GM21576 (cell line): ENCODE results near the gene E4F1.
A peak's percentile ranks its signal among the peaks of the same experiment; 100 is the strongest.
"Not testable (repeated sequence)": the region's sequence is repeated elsewhere in the genome, so short reads cannot be mapped to it uniquely, and the experiment has no call there.

Experiments
- ATAC-seq: cut with Tn5 transposase; IDR thresholded peaks from one replicate; pipeline ENCODE4 v1.9.1; 2021; ENCODE audit warnings: mild to moderate bottlenecking, moderate library complexity; ENCODE audit not compliant: unreplicated experiment

Gene E4F1

DNA sequence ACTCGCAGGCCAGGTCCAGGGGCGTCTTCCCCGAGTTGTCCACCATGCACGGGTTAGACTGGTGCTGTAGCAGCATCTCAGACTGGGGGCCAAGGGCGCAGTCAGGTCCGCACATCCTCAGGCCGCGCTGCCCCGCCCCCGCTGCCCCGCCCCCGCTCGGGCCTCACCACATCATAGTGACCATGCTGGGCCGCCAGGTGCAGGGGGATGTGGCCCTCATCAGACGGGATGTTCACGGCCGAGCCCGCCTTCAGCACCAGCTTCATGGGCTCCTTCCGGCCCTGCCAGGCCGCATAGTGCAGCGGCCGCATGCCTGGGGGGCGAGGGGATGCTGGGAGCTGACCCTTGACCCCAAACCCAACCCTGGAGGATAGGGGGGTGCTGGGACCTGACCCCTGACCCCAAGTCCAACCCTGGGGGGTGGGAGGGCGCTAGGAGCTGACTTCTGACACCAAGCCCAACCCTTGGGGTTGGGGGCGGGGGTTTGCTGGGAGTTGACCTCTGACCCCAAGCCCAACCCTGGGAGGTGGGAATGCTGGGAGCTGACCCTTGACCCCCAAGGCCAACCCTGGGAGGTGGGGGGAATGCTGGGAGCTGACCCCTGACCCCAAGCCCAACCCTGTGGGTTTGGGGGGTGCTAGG lies 34.0 kb upstream of the E4F1 start:
- no peak for ATAC-seq

GRCh38 chr16:2190002-2190658 lies 33.3 kb upstream of the E4F1 start:
- ATAC-seq, result no peak

- ATAC-seq, result no peak
Observed at GRCh38 chr16:2190659-2191445, 32.5 kb upstream of the E4F1 start.

- no peak for ATAC-seq
Observed at GRCh38 chr16:2191446-2191706, 32.0 kb upstream of the E4F1 start.

DNA sequence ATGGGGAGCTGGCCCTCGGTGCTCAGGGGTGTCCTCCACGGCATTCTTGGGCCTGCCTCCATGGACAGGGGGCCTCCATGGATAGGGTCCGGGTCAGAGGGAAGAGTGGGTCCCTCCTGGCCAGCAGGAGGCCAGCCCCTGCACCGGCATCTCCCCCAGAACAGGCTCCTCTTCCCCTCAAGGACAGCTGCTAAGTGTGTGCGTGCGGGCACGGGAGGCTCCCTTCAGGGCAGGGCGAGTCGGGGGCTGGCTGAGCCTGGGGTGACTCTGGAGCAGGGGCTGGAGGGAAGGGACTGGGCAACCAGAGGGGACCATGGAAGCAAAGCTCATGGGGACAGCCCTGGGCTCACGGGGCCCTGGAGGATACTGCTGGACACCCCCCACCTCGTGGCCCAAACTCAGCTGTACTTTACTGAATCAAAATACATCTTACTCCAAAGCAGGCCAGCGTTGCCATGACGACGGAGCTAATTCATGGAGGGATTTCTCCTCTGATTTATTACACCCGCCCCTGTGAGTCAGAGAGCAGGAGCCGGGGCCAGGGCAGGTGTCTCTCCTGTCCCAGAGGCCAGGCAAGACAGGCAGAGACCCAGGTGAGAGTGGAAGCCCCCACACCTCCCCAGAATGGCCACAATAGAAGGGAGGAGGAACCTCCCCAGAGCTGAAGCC lies 29.1 kb upstream of the E4F1 start:
- ATAC-seq, result no peak

DNA sequence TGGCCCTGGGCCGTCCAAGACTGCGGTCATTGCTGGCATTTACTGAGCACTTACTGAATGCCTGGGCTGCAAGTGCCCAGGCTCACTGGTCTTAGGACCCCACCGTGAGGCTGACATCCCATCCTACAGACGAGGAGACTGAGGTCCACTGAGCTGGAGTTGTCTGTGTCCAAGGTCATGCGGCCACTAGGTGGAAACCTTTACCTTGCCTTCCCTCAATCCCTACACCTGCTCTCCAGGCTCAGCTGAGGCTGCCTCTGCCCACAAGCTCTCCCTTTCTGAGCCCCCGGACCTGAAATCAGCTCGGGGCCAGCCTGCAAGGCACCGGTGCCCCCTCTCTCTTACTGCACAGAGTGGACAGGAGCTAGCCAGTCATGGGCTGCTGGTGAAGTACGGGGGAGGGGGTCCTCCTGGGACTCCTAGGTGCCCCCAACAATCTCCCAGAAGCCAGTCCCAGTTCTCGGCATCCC lies 28.5 kb upstream of the E4F1 start:
- ATAC-seq, result no peak

DNA sequence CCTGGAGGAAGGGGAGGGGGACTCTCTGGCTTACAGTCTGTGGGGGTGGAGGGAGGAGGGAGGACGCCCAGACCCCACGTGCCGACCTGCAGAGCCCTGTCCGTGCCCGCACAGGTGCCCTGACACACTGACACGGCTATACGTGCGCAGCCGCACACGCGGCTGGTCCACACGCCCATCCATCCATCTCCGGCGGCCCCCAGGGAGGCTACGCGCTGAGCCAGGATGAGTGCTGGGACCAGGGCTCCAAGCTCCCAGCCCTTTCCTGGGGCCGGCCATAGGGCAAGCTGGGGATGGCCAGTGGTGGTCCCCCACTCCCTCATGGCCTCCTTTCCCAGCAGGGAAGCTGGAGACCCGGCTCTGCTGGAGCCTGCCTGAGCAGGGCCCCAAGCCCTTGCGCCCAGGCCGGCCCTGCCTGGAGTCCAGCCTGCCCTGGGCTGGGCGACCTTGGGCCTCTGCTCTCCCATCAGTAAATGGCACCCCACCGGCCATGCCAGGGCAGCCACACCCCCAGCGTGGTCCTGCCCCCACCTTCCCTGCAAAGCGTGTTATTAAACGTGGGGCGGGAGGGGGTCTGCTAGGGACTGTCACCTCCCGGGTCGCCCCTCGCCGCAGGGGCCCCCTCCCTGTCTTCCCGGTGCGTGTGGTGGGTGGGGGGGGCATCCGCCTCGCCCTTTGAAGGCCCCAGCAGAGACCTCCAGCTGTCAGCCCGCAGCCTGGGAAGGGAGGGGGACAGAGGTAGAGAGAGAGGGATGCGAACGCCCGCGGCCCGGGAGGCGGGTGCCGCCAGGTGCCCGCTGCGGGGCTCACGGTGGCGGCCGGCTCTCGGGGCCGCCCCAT lies 27.8 kb upstream of the E4F1 start:
- ATAC-seq, result no peak

DNA sequence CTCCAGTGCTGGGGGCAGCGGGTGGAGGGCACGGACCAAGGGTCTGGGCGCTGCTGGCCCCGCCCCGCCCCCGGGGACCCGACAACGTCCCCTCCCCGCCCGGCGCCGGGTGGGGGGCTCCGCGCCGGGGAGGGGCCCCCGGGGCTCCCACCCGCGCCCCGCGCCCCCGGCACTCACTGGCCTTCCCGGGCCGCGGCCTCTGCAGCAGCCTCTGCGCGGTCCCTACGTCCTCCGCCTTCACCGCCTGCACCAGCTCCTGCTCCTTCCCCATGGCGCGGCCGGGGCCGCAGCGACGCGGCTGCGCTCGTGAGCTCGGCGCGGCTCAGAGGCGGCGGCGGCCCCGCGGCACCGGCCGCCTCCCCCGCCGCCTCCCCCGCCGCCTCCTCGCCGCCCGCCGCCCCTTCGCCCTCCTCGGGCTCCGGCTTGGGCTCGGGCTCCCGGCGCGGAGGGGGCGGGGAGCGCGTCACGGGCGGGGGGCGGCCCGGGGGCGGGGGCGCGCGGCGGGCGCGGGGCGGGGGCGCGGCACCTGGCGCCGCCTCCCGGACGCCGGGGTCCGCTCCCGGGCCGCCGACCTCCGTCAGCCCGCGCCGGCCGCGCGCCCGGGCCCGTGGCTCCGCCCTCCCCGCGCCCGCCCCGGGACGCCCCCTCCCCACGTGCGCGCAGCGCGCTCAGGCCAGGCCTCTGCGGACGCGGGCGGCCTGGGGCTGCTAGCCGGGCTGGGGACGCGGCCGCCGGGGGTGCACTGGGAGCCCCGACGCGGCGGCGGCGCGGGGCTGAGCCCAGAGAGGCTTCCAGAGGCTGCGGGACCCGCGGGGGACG lies 27.0 kb upstream of the E4F1 start, which contains the start of gene CASKIN1:
TSS of gene CASKIN1 (minus strand) at position 444 of the 819 bp plus-strand sequence. CDS start at position 271, 173 bp downstream.
- no peak for ATAC-seq

- ATAC-seq, result no peak
Observed at GRCh38 chr16:2196981-2197511, 26.3 kb upstream of the E4F1 start.

GRCh38 chr16:2197765-2198164 lies 25.6 kb upstream of the E4F1 start:
- ATAC-seq, result no peak

- no peak for ATAC-seq
Observed at GRCh38 chr16:2198283-2198682, 25.1 kb upstream of the E4F1 start.

DNA sequence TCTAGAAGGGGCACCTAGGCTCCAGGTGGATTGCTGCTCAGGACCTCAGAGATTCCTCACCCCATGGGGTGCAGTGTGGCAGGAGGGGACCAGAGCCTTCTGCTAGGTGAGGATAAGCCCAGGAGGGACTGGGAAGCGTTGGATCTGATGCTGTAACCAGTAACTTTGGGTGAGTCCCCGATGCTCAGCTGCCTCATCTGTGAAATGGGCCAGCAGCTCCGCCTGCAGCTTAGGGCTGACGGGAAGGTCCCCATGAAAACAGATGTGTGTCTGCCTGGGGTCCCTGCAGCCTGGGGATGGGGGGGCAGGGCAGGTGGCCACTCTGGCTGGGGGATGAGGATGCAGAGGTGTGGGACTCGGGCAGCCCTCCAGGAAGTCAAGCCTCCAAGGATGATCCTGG lies 24.3 kb upstream of the E4F1 start:
- no peak for ATAC-seq

DNA sequence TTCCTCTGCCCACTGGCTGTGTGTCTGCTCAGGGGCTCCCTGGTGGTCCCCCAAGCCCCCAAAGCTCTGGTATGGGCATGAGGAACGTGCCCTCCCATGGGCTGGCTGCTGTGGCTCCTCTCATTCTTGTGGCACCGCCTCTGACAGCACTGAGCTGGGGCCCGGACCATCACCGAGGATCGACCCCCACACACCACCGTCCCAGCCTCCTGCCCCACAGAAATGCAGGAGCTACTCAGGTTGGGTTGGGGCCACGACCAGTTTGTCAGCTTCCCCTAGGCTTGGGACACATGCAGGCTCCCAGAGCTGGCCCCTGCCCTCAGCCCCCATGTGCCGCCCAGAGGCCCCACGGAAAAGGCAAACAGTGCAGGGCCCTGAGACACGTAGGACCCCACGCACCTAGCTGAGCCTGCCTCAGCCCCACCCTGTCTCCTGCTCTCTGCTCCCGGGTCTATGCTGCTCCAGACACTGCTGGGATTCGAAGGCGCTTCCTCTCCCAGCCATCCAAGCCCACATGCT lies 23.7 kb upstream of the E4F1 start:
- no peak for ATAC-seq

GRCh38 chr16:2200313-2200712 lies 23.1 kb upstream of the E4F1 start:
- ATAC-seq, result no peak

GRCh38 chr16:2203119-2203688 lies 20.2 kb upstream of the E4F1 start:
- ATAC-seq, result not testable (repeated sequence)

DNA sequence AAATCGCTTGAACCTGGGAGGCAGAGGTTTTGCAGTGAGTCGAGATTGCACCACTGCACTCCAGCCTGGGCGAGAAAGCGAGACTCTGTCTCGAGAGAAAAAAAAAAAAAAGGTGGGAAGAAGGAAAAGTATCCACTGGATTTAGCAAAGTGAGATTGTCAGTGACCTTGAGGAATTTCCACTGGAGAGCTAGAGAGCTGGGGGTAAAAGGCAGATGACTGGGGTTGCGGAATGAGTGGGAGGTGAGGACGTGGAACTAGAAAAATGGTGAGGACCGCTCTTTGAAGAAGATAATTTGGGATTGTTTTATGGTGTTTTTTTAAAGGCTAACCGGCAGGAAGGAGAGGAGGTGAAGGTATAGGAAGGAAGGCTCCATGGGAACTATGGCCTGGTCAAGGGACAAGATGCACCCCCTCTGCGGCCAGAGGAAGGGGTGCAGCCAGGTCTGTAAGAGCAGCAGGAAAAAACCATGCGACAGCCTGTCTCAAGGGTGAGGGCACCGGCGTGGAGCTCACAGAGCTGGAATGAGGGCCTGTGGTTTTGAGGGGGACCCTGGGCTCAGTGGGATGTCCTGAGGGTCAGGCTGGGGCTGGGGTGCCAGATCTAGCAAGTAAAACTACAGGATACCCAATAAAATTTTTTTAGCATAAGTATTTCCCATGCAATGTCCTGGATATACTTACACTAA lies 18.8 kb upstream of the E4F1 start:
- no peak for ATAC-seq

GRCh38 chr16:2205104-2205966 lies 18.1 kb upstream of the E4F1 start, which contains the start of gene MLST8:
MLST8 (plus strand) TSS chr16:2205454; CDS start chr16:2206086, 632 bp downstream.
- ATAC-seq, result peak; percentile 65
